Esophagus squamous epithelium (tissue), 4 donors: ENCODE results near the gene CAMTA1.

Experiments
- CTCF ChIP-seq, 6 experiments: fragments of 450-650 bp in 4 of 6; fragments of 200-600 bp in 2 of 6; sonication (generic) in 2 of 6; IDR thresholded peaks; one replicate each; pipeline ENCODE4 v1.5.1; 2016 to 2019; ENCODE audit warnings: antibody characterized with exemption in 6 of 6, mild to moderate bottlenecking in 4 of 6, moderate library complexity in 4 of 6
- POLR2A ChIP-seq, 4 donors: fragments of 450-650 bp; IDR thresholded peaks; one replicate each; pipeline ENCODE4 v1.6.1; 2017; ENCODE audit warnings: antibody characterized with exemption in 4 of 4, mild to moderate bottlenecking in 4 of 4, moderate library complexity in 3 of 4

- TF ChIP-seq CTCF (IDR thresholded peaks at IDR 0.05) (no peak), POLR2A (IDR thresholded peaks at IDR 0.05) (no peak)
These were observed 729.9 kb downstream of the CAMTA1 start for GRCh38 chr1:7515175-7515574.
